Ovary (tissue), 3 donors: ENCODE measurements around the gene EYA2.

ENCODE experiments used
- CTCF ChIP-seq, 3 donors: fragments of 450-650 bp in 2 of 3; fragments of 200-600 bp in 1 of 3; IDR thresholded peaks; one replicate each; pipeline versions ENCODE4 v1.5.1 to v1.8.0; 2016 to 2022; ENCODE audit warnings: antibody characterized with exemption in 3 of 3, mild to moderate bottlenecking in 1 of 3
- EP300 ChIP-seq: sonication (generic); formaldehyde crosslinking; IDR thresholded peaks from one replicate; pipeline ENCODE4 v1.6.1; 2017; ENCODE audit warnings: antibody characterized with exemption
- POLR2A ChIP-seq: fragments of 450-650 bp; IDR thresholded peaks from one replicate; pipeline ENCODE4 v1.6.1; 2017; ENCODE audit warnings: antibody characterized with exemption, mild to moderate bottlenecking, moderate library complexity
- donor health status: DM: no; HTN: no; CAD: no.

- TF ChIP-seq POLR2A = no peak
- TF ChIP-seq CTCF (IDR thresholded peaks at IDR 0.05) = no peak
- no peak for TF ChIP-seq EP300
Observed at GRCh38 chr20:47137231-47137870, 242.7 kb downstream of the EYA2 start.
